ENCODE measurements around the gene STK32B. TPM values are rescaled to one million over a fixed set of nuclear protein-coding genes. Genes with fewer than 3 reads are reported as not detected.
"Not testable (repeated sequence)": the region's sequence is repeated elsewhere in the genome, so short reads cannot be mapped to it uniquely, and the experiment has no call there.

The STK32B gene
- total RNA-seq, 1 donor from 2014 or later: 46.9 TPM

- H3K36me3 Mint-ChIP-seq (ENCODE audit: unreplicated experiment): peaks cover 12% of the 10 kb centered on the region
- H3K27ac Mint-ChIP-seq (ENCODE audit: unreplicated experiment): no peak overlapping the region
- no peaks in the 10 kb centered on the region for H3K9me3 Mint-ChIP-seq (ENCODE audit: unreplicated experiment)
Measured at GRCh38 chr4:5232549-5232948, 181.3 kb downstream of the STK32B start.

GRCh38 chr4:5237086-5237660, 185.9 kb downstream of the STK32B start:
- Mint-ChIP-seq H3K27me3 (ENCODE audit: unreplicated experiment) (no peaks in the 10 kb centered on the region), H3K36me3 (ENCODE audit: unreplicated experiment) (peaks cover 4% of the 10 kb centered on the region), H3K4me1 (ENCODE audit: unreplicated experiment) (peaks cover 10% of the 10 kb centered on the region), H3K4me3 (ENCODE audit: unreplicated experiment) (no peak overlapping the region), H3K27ac (ENCODE audit: unreplicated experiment) (no peak overlapping the region), H3K9me3 (ENCODE audit: unreplicated experiment) (no peaks in the 10 kb centered on the region)
- no peak for DNase-seq (ENCODE audit: extremely low spot score, unreplicated experiment)
- TF ChIP-seq CTCF (IDR thresholded peaks at IDR 0.05): no peak

More at GRCh38 chr4:5232549-5232948, 181.3 kb downstream of the STK32B start:
- Mint-ChIP-seq H3K4me1 (ENCODE audit: unreplicated experiment) (peaks cover 10% of the 10 kb centered on the region), H3K4me3 (ENCODE audit: unreplicated experiment) (no peak overlapping the region), H3K27me3 (ENCODE audit: unreplicated experiment) (no peaks in the 10 kb centered on the region)
- no peak for DNase-seq (ENCODE audit: extremely low spot score, unreplicated experiment)
- TF ChIP-seq CTCF (IDR thresholded peaks at IDR 0.05): no peak

DNA sequence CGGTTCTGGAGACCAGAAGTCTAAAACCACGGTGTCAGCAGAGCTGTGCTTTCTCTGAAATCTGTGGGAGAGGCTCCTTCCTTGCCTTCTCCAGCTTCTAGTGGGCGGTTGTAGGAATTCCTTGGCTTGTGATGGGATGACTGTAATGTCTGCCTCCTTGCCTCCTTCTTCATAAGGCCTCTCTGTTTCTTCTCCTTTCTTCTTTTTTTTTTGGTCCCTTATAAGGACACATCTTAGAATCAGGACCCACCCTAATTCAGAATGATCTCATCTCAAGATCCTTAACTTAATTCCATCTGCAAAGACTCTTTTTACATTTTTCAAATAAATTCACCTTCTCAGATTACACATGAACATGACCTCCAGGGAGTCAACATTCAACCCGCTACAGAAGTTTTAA, 186.9 kb downstream of the STK32B start:
- H3K4me1 Mint-ChIP-seq (ENCODE audit: unreplicated experiment): peaks cover 10% of the 10 kb centered on the region
- H3K27me3 Mint-ChIP-seq (ENCODE audit: unreplicated experiment): no peaks in the 10 kb centered on the region
- H3K9me3 Mint-ChIP-seq (ENCODE audit: unreplicated experiment): no peaks in the 10 kb centered on the region
- peaks cover 4% of the 10 kb centered on the region for H3K36me3 Mint-ChIP-seq (ENCODE audit: unreplicated experiment)
- DNase-seq (ENCODE audit: extremely low spot score, unreplicated experiment): no peak
- no peak overlapping the region for H3K4me3 Mint-ChIP-seq (ENCODE audit: unreplicated experiment)
- H3K27ac Mint-ChIP-seq (ENCODE audit: unreplicated experiment): no peak overlapping the region
- no peak for TF ChIP-seq CTCF (IDR thresholded peaks at IDR 0.05)

DNA sequence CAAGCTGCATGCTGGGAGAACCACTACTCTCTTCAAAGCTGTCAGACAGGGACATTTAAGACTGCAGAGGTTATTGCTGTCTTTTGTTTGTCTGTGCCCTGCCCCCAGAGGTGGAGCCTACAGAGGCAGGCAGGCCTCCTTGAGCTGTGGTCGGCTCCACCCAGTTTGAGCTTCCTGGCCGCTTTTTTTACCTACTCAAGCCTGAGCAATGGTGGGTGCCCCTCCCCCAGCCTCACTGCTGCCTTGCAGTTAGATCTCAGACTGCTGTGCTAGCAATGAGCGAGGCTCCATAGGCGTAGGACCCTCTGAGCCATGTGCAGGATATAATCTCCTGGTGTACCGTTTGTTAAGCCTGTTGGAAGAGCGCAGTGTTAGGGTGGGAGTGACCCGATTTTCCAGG, 195.8 kb downstream of the STK32B start:
- not testable (repeated sequence) for H3K27ac Mint-ChIP-seq (ENCODE audit: unreplicated experiment); H3K36me3 Mint-ChIP-seq (ENCODE audit: unreplicated experiment); H3K4me3 Mint-ChIP-seq (ENCODE audit: unreplicated experiment); DNase-seq (ENCODE audit: extremely low spot score, unreplicated experiment); H3K27me3 Mint-ChIP-seq (ENCODE audit: unreplicated experiment); H3K4me1 Mint-ChIP-seq (ENCODE audit: unreplicated experiment)
- peaks cover 12% of the 10 kb centered on the region for H3K9me3 Mint-ChIP-seq (ENCODE audit: unreplicated experiment)

GRCh38 chr4:5247735-5248134, 196.5 kb downstream of the STK32B start:
- H3K4me1 Mint-ChIP-seq (ENCODE audit: unreplicated experiment): peaks cover 2% of the 10 kb centered on the region
- no peak for DNase-seq (ENCODE audit: extremely low spot score, unreplicated experiment)
- peaks cover 12% of the 10 kb centered on the region for H3K9me3 Mint-ChIP-seq (ENCODE audit: unreplicated experiment)
- H3K4me3 Mint-ChIP-seq (ENCODE audit: unreplicated experiment): no peak overlapping the region
- no peaks in the 10 kb centered on the region for H3K27me3 Mint-ChIP-seq (ENCODE audit: unreplicated experiment)
- no peaks in the 10 kb centered on the region for H3K36me3 Mint-ChIP-seq (ENCODE audit: unreplicated experiment)
- TF ChIP-seq CTCF (IDR thresholded peaks at IDR 0.05): no peak
- H3K27ac Mint-ChIP-seq (ENCODE audit: unreplicated experiment): no peak overlapping the region

GRCh38 chr4:5249727-5250126, 198.4 kb downstream of the STK32B start:
- TF ChIP-seq CTCF (IDR thresholded peaks at IDR 0.05): no peak
- Mint-ChIP-seq H3K36me3 (ENCODE audit: unreplicated experiment) (no peaks in the 10 kb centered on the region), H3K4me3 (ENCODE audit: unreplicated experiment) (no peak overlapping the region)

DNA sequence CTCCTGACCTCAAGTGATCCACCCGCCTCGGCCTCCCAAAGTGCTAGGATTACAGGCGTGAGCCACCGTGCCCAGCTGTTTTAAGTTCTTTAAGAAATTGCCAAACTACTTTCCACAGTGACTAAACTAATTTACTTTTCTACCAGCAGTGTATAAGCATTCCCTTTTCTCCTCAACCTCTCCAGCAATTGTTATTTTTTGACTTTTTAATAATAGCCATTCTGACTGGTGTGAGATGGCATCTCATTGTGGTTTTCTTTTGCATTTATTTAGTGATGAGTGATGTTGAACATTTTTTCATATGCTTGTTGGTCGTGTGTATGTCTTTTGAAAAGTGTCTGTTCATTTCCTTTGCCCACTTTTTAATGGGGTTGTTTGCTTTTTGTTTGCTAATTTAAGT, 199.3 kb downstream of the STK32B start:
- not testable (repeated sequence) for H3K4me1 Mint-ChIP-seq (ENCODE audit: unreplicated experiment); DNase-seq (ENCODE audit: extremely low spot score, unreplicated experiment); H3K36me3 Mint-ChIP-seq (ENCODE audit: unreplicated experiment); H3K4me3 Mint-ChIP-seq (ENCODE audit: unreplicated experiment); H3K27ac Mint-ChIP-seq (ENCODE audit: unreplicated experiment); H3K27me3 Mint-ChIP-seq (ENCODE audit: unreplicated experiment)
- peaks cover 12% of the 10 kb centered on the region for H3K9me3 Mint-ChIP-seq (ENCODE audit: unreplicated experiment)

More at GRCh38 chr4:5249727-5250126, 198.4 kb downstream of the STK32B start:
- H3K9me3 Mint-ChIP-seq (ENCODE audit: unreplicated experiment): peaks cover 12% of the 10 kb centered on the region
- no peak overlapping the region for H3K27ac Mint-ChIP-seq (ENCODE audit: unreplicated experiment)
- no peak for DNase-seq (ENCODE audit: extremely low spot score, unreplicated experiment)
- no peaks in the 10 kb centered on the region for H3K27me3 Mint-ChIP-seq (ENCODE audit: unreplicated experiment)
- peaks cover 1% of the 10 kb centered on the region for H3K4me1 Mint-ChIP-seq (ENCODE audit: unreplicated experiment)
